ENCODE results near the gene ZNF365. TPM values are rescaled to one million over a fixed set of nuclear protein-coding genes. Genes with fewer than 3 reads are reported as not detected.

ZNF365 gene
- total RNA-seq, 4 donors from 2014 or later: 1.3 TPM; not detected in 3

DNA sequence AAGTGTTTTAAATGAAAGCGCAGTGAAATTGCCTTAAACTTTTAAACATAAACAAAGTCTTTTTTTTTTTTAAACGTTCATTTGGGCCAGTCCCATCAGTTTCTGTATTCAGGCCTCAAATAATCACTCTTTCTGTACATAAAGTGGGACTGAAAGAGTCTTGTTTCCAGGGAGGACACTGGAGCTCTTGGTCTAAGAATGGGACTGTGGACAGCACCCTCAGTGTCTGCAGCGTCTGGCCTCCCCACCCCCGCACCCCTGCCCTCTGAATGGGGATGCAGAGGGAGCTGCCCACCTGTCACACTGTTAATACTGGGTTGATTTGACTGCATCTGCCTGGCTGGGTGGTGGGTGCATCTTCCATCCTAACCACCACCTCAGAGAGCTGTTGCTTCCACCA lies 5.2 kb downstream of the ZNF365 start:
- no peak for TF ChIP-seq POLR2A (IDR thresholded peaks at IDR 0.05)
- TF ChIP-seq, protein P1, sequence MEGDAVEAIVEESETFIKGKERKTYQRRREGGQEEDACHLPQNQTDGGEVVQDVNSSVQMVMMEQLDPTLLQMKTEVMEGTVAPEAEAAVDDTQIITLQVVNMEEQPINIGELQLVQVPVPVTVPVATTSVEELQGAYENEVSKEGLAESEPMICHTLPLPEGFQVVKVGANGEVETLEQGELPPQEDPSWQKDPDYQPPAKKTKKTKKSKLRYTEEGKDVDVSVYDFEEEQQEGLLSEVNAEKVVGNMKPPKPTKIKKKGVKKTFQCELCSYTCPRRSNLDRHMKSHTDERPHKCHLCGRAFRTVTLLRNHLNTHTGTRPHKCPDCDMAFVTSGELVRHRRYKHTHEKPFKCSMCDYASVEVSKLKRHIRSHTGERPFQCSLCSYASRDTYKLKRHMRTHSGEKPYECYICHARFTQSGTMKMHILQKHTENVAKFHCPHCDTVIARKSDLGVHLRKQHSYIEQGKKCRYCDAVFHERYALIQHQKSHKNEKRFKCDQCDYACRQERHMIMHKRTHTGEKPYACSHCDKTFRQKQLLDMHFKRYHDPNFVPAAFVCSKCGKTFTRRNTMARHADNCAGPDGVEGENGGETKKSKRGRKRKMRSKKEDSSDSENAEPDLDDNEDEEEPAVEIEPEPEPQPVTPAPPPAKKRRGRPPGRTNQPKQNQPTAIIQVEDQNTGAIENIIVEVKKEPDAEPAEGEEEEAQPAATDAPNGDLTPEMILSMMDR (IDR thresholded peaks at IDR 0.05): no peak
- no peaks in the 10 kb centered on the region for H3K4me1 ChIP-seq
- no peak overlapping the region for H3K4me3 ChIP-seq
- intact Hi-C loops (cut with DNase I; ENCODE audit: low total_unique reads): no loop called here
- H3K9me3 ChIP-seq: no peaks in the 10 kb centered on the region
- H3K27ac ChIP-seq: no peak overlapping the region
- no peaks in the 10 kb centered on the region for H3K27me3 ChIP-seq
- DNase-seq: no peak
- no peaks in the 10 kb centered on the region for H3K36me3 ChIP-seq

DNA sequence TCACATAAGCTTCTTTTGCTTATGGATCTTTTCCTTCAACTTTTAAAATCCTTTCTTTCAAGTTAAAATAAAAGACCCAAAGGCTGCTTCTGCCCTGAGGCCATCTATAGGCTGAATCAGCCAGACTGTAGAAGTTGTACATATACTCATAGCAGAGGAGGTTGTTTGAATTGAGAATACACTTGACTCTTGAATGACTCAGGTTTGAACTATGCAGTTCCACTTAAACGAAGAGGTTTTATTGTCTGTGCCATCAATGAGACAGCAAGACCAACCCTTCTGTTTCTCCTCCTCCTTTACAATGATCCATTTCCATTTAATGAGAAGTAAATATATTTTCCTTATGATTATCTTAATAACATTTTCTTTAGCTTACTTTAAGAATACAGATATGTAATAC lies 5.8 kb downstream of the ZNF365 start:
- no peak for DNase-seq
- Histone ChIP-seq H3K4me3 (no peak overlapping the region), H3K9me3 (no peaks in the 10 kb centered on the region), H3K27ac (no peak overlapping the region), H3K36me3 (no peaks in the 10 kb centered on the region), H3K4me1 (no peaks in the 10 kb centered on the region), H3K27me3 (no peaks in the 10 kb centered on the region)
- TF ChIP-seq POLR2A (IDR thresholded peaks at IDR 0.05): no peak
- TF ChIP-seq, protein P1 (IDR thresholded peaks at IDR 0.05): no peak
- intact Hi-C loops (cut with DNase I; ENCODE audit: low total_unique reads): no loop called here

DNA sequence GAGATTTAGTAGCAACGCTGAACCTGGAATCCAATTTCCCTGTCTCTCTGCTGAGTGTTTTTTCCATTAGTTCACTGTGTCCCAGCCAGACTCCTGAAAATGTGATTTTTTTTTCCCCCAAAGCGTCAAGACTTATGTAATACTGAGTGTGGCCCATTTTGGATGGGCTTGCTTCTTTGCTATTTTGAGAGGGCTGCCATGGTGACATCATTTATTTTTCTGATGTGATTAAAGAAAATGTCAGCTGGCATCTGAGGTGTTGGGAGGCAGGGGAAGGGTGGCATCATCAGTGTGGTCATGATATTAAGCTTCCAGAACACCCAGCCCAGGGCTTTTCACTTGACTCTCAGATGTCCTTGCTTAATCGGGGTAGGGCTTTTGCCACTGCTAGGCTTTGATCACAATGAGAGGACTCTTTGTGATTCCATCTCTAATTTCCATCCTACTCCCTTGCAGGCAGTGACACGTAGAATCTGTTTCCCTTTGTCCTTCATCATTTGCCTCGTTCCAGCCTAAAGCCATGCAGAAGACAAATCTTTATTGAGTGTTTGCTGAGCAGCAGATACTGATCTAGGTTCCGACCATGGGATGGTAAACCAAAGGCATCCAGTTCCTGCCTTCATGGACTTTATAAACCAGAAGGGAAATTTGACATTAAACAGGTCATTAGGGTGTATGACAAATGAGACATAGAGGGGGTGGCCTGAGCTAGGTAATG lies 7.4 kb downstream of the ZNF365 start:
- no peak for DNase-seq
- H3K27ac ChIP-seq: no peak overlapping the region
- intact Hi-C loops (cut with DNase I; ENCODE audit: low total_unique reads): no loop called here

DNA sequence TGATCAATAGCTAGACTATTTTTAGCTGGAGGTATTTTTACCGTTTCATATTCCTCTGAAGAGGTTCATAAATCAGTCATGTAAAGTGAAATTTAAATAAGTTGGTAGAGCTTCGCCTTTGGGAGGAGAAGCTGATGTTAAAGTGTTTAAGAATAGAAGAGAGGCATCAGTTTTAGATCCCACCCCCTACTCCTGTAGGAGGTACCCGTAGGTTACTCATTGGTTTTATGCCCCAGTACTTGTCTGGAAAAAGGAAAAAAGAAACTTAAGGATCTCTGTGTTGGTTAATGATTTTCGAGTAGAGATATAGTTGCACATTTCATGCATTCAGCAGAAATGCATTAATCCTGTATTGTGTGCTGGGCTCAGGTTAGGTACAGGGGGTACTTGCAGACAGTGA lies 8.7 kb downstream of the ZNF365 start:
- no peak for DNase-seq
- no peak overlapping the region for H3K4me3 ChIP-seq
- H3K9me3 ChIP-seq: no peaks in the 10 kb centered on the region
- no peaks in the 10 kb centered on the region for H3K36me3 ChIP-seq
- no peak for TF ChIP-seq POLR2A (IDR thresholded peaks at IDR 0.05)
- TF ChIP-seq, protein P1 (IDR thresholded peaks at IDR 0.05): no peak
- no peaks in the 10 kb centered on the region for H3K27me3 ChIP-seq
- H3K4me1 ChIP-seq: no peaks in the 10 kb centered on the region
- intact Hi-C loops (cut with DNase I; ENCODE audit: low total_unique reads): no loop called here
- no peak overlapping the region for H3K27ac ChIP-seq

More for the DNA sequence above, 7.4 kb downstream of the ZNF365 start:
- H3K4me1 ChIP-seq: no peaks in the 10 kb centered on the region
- no peaks in the 10 kb centered on the region for H3K27me3 ChIP-seq
- TF ChIP-seq, protein P1 (IDR thresholded peaks at IDR 0.05): no peak
- no peak for TF ChIP-seq POLR2A (IDR thresholded peaks at IDR 0.05)
- H3K4me3 ChIP-seq: no peak overlapping the region
- no peaks in the 10 kb centered on the region for H3K36me3 ChIP-seq
- H3K9me3 ChIP-seq: no peaks in the 10 kb centered on the region

DNA sequence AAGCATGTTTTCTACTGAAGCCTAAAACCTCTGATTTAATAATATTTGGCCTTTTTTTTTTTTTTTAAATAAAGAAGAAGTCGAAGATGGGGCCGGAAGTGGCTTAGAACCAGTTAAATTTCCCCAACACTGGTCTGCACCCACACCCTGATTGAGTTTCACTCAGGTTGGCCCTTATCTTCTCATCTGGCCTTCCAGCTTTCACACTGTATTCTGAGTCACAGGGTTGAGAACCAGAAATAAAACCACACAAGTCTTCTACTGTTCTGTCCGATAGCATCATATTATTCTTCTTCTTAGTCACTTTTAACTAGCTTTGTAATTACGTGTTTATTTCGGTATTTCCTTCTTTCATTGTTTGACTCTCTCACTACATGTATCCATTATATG lies 9.9 kb downstream of the ZNF365 start:
- DNase-seq: no peak
- Histone ChIP-seq H3K4me3 (no peak overlapping the region), H3K27me3 (no peaks in the 10 kb centered on the region), H3K9me3 (no peaks in the 10 kb centered on the region), H3K4me1 (no peaks in the 10 kb centered on the region), H3K27ac (no peak overlapping the region), H3K36me3 (no peaks in the 10 kb centered on the region)
- TF ChIP-seq, protein P1 (IDR thresholded peaks at IDR 0.05): no peak
- no peak for TF ChIP-seq POLR2A (IDR thresholded peaks at IDR 0.05)
- intact Hi-C loops (cut with DNase I; ENCODE audit: low total_unique reads): no loop called here

Data from uterus (tissue), 4 donors.